ENCODE results near the gene PDP2. TPM values are rescaled to one million over a fixed set of nuclear protein-coding genes. Genes with fewer than 3 reads are reported as not detected.

PDP2 gene
- total RNA-seq, 6 experiments from 2014 or later = 12.8 to 17.7 (median 16.2) TPM

- TF ChIP-seq, protein P1, sequence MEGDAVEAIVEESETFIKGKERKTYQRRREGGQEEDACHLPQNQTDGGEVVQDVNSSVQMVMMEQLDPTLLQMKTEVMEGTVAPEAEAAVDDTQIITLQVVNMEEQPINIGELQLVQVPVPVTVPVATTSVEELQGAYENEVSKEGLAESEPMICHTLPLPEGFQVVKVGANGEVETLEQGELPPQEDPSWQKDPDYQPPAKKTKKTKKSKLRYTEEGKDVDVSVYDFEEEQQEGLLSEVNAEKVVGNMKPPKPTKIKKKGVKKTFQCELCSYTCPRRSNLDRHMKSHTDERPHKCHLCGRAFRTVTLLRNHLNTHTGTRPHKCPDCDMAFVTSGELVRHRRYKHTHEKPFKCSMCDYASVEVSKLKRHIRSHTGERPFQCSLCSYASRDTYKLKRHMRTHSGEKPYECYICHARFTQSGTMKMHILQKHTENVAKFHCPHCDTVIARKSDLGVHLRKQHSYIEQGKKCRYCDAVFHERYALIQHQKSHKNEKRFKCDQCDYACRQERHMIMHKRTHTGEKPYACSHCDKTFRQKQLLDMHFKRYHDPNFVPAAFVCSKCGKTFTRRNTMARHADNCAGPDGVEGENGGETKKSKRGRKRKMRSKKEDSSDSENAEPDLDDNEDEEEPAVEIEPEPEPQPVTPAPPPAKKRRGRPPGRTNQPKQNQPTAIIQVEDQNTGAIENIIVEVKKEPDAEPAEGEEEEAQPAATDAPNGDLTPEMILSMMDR (IDR thresholded peaks at IDR 0.05) = no peak
- no peak overlapping the region for H3K4me3 Mint-ChIP-seq
- H3K4me1 Mint-ChIP-seq (ENCODE audit: low read depth) = peaks cover 22% of the 10 kb centered on the region
- H3K27me3 Mint-ChIP-seq (ENCODE audit: insufficient read depth) = peaks cover 19% of the 10 kb centered on the region
- H3K27ac Mint-ChIP-seq = peak overlapping the region; percentile 29; the same call in 1 of the 2 replicates
- DNase-seq = no peak
- no peaks in the 10 kb centered on the region for H3K9me3 Mint-ChIP-seq
- no peaks in the 10 kb centered on the region for H3K36me3 Mint-ChIP-seq (ENCODE audit: low read depth)
These were observed 24.7 kb downstream of the PDP2 start for GRCh38 chr16:66904846-66905632.

- Mint-ChIP-seq H3K4me3 (no peak overlapping the region), H3K27ac (no peak overlapping the region), H3K27me3 (ENCODE audit: insufficient read depth) (peaks cover 19% of the 10 kb centered on the region), H3K36me3 (ENCODE audit: low read depth) (no peaks in the 10 kb centered on the region), H3K9me3 (no peaks in the 10 kb centered on the region), H3K4me1 (ENCODE audit: low read depth) (peaks cover 14% of the 10 kb centered on the region)
- DNase-seq = no peak
- TF ChIP-seq, protein P1 (IDR thresholded peaks at IDR 0.05) = no peak
These were observed 25.6 kb downstream of the PDP2 start for GRCh38 chr16:66905633-66906539.

DNA sequence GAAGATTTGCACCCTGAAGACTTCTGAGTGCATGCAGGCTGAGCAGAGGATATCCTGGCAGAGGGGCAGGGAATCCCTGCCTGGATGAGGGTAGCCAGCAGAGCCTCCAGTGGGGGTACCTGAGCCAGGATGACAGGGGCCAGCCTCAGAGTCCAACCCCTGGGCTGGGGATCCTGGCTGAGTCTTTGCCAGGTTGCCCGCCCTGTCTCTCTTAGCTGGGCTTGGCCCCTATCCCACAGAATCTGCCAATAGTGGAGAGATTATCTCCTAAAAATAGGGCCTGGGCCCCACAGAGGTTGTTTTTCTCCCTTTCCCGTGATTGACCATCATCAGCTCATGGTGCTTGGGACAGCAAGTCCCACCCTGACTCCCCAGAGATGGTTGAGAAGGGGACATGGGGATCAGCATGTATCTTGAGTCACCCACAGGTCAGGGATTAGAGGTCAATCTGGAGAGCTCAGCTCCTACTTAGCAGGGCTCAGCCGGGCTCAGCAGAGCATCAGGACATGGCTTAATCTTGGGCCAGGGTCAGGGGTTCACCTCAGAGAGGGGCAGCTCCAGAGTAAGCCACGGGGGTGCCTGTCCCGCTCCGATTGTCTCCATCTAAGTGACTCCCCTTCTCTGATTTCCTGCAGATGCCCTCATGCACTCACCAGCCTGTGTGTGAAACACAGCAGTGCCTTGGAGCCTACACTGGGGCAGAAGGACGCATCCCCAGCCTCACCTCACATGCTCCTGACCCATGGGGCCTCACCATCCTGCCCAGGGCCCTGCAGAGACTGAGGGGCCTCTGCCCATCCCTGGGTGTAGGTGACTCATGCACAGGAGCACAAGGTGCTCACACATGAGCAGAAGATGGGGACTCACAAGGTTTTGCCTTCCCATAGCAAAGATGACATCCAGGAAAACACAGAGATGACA lies 26.9 kb downstream of the PDP2 start:
- peaks cover 11% of the 10 kb centered on the region for H3K4me1 Mint-ChIP-seq (ENCODE audit: low read depth)
- DNase-seq = no peak
- peaks cover 19% of the 10 kb centered on the region for H3K27me3 Mint-ChIP-seq (ENCODE audit: insufficient read depth)

GRCh38 chr16:66908116-66908515 lies 27.8 kb downstream of the PDP2 start:
- H3K27ac Mint-ChIP-seq = no peak overlapping the region
- H3K4me1 Mint-ChIP-seq (ENCODE audit: low read depth) = peaks cover 11% of the 10 kb centered on the region
- DNase-seq = no peak
- no peaks in the 10 kb centered on the region for H3K9me3 Mint-ChIP-seq
- no peak overlapping the region for H3K4me3 Mint-ChIP-seq
- peaks cover 19% of the 10 kb centered on the region for H3K27me3 Mint-ChIP-seq (ENCODE audit: insufficient read depth)
- TF ChIP-seq, protein P1 (IDR thresholded peaks at IDR 0.05) = no peak
- H3K36me3 Mint-ChIP-seq (ENCODE audit: low read depth) = no peaks in the 10 kb centered on the region

More for the DNA sequence above, 26.9 kb downstream of the PDP2 start:
- no peak overlapping the region for H3K4me3 Mint-ChIP-seq
- no peaks in the 10 kb centered on the region for H3K9me3 Mint-ChIP-seq
- no peaks in the 10 kb centered on the region for H3K36me3 Mint-ChIP-seq (ENCODE audit: low read depth)
- TF ChIP-seq, protein P1 (IDR thresholded peaks at IDR 0.05) = no peak
- no peak overlapping the region for H3K27ac Mint-ChIP-seq

Data from HFFc6 (cell line).